T47D (cell line): ENCODE measurements around the gene SOX2.
"Not testable (repeated sequence)": the region's sequence is repeated elsewhere in the genome, so short reads cannot be mapped to it uniquely, and the experiment has no call there.

ENCODE experiments used
- DNase-seq, 2 experiments: peaks; one replicate each; pipeline versions ENCODE4 v3.0.0 to v3.0.0-alpha.2; 2011 to 2012; ENCODE audit warnings: low read depth in 1 of 2, low spot score in 1 of 2
- JUND ChIP-seq: IDR thresholded peaks from 2 replicates; pipeline ENCODE4 v1.6.1; 2012; ENCODE audit warnings: low read depth
- in situ Hi-C: cut with HindIII; loops from 2 replicates; pipeline ENCODE4 v1.10.0; 2016; ENCODE audit warnings: low sequenced_read_pairs, low pct_unique_long_range_greater_than_20kb

The SOX2 gene

GRCh38 chr3:181757694-181758306 lies 46.1 kb downstream of the SOX2 start:
- in situ Hi-C loops, result no loop called here
- DNase-seq, result no peak
- no peak for TF ChIP-seq JUND

- TF ChIP-seq JUND, result no peak
- in situ Hi-C loops, result no loop called here
- DNase-seq, result no peak
Observed at GRCh38 chr3:181761906-181762305, 50.2 kb downstream of the SOX2 start.

- in situ Hi-C loops, DNase-seq: not testable (repeated sequence)
Observed at GRCh38 chr3:181764033-181764432, 52.3 kb downstream of the SOX2 start.
